GM18505 (cell line): ENCODE data around the gene TOP2A.
"Not testable (repeated sequence)": the region's sequence is repeated elsewhere in the genome, so short reads cannot be mapped to it uniquely, and the experiment has no call there.

Source experiments
- ATAC-seq: cut with Tn5 transposase; IDR thresholded peaks from one replicate; pipeline ENCODE4 v1.9.1; 2021; ENCODE audit not compliant: unreplicated experiment
- POLR2A ChIP-seq: IDR thresholded peaks from 4 replicates; pipeline ENCODE4 v1.6.1; 2011; ENCODE audit warnings: borderline replicate concordance; ENCODE audit not compliant: insufficient read depth, insufficient read length; ENCODE audit errors: extremely low read depth

Gene TOP2A

DNA sequence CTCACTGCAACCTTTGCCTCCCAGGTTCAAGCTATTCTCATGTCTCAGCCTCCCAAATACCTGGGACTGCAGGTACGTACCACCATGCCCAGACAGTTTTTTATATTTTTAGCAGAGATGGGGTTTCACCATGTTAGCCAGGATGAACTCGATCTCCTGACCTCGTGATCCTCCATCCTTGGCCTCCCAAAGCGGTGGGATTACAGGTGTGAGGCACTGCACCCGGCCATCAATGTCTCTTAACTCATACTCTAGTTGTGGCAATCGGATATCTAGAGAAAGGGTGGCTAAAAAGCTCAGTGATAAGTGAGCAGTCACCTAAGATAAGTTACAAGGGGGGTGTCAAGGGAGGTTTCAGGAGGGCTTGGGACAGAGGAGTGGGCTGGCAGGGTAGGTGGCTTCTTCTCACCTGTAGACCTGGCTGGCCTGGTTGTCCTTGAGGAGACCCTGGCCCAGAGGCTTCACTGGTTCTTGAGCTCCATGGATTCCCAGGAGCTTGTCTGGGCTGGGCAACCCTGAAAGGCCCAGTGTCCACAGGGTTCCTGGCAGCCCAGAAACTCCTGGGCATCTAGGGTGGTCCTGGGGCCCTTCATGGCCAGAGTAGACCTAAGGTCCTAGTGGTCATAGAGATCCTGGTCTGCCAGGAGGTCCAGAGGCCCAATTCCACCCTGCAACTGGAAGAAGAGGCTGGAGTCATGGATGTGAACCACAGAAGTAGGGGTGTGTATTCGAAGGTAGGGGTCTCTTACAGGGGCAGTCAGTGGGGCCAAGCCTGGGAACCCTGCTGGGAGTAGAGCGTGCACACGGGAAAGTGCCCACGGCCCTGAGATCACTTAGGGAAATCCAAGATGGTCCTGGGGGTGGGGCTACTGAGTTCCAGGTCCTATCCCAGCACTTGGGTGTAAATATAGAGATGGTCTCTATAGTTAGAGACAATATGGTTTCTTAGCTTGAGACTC is 12.9 kb upstream of the TOP2A start:
- no peak for ATAC-seq
- no peak for TF ChIP-seq POLR2A

GRCh38 chr17:40427002-40427491 is 9.4 kb upstream of the TOP2A start:
- TF ChIP-seq POLR2A: no peak

DNA sequence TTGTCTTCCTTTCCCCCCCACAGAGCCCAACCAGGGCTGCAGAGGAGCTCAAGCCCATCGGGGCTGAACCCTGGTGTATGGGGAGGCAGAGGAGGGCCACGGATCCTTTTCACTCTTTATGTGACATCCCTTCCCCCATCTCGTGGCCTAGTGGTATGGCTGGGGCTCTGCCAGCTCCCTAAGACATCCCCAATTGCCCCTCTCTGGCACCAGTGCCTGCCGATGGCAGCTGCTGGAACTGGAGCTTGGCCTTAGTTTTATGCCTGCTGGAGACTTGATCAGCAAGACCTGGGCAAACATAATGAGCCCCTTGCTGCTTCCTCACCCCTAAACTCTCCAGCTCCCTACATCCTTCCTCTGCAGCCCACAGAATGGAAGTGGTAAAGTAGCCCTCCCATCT is 8.0 kb upstream of the TOP2A start:
- ATAC-seq: no peak
- no peak for TF ChIP-seq POLR2A

More at GRCh38 chr17:40427002-40427491, 9.4 kb upstream of the TOP2A start:
- ATAC-seq: no peak

- no peak for TF ChIP-seq POLR2A
- no peak for ATAC-seq
Observed at GRCh38 chr17:40422990-40423633, 5.4 kb upstream of the TOP2A start.

GRCh38 chr17:40419559-40420331 is 2.0 kb upstream of the TOP2A start:
- ATAC-seq: no peak
- TF ChIP-seq POLR2A: no peak

DNA sequence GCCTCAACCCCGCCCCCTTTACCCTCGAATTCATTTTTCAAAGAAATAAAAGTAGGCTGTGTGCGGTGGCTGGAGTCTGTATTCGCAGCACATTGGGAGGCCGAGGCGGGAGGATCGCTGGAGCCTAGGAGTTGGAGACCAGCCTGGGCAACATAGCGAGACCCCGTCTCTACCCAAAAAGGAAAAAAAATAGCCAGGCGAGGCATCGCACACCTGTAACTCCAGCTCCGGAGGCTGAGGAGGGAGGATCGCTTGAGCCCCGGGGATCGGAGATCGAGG is 671 bp upstream of the TOP2A start:
- no peak for ATAC-seq
- TF ChIP-seq POLR2A: no peak

GRCh38 chr17:40417258-40417608 is 463 bp downstream of the TOP2A start:
- ATAC-seq: no peak
- no peak for TF ChIP-seq POLR2A

GRCh38 chr17:40416671-40417070 is 1.0 kb downstream of the TOP2A start:
- TF ChIP-seq POLR2A: no peak
- ATAC-seq: no peak

GRCh38 chr17:40415390-40415789 is 2.3 kb downstream of the TOP2A start:
- no peak for ATAC-seq
- no peak for TF ChIP-seq POLR2A

DNA sequence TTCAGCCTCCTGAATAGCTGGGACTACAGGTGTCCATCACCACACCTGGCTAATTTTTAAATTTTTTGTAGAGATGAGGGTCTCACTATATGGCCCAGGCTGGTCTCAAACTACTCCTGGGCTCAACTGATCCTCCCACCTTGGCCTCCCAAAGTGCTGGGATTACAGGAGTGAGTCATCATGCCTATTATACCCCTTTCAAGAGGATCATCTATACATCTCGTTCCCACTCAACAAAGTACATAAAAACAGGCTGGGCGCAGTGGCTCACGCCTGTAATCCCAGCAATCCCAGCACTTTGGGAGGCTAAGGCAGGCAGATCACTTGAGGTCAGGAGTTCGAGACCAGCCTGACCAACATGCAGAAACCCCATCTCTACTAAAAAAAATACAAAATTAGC is 3.4 kb downstream of the TOP2A start:
- not testable (repeated sequence) for ATAC-seq

DNA sequence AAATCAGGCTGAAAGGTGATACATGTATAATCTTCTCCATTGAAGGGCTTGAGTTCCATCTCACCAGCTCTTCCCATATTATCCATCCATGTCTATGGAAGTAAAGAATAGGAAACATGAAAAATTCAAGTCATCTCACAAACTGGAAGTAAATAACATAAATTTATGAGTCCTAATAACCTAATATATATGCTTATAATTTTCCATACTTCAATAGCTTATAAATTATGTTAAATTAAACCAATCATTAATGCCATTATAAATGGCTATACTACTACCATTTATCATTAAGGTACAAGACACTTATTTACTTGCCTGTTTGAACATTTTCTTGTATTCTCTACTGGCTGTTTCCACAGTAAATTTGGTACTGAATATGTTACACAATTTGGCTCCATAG is 4.8 kb downstream of the TOP2A start:
- no peak for TF ChIP-seq POLR2A
- no peak for ATAC-seq

- no peak for ATAC-seq
- TF ChIP-seq POLR2A: no peak
Observed at GRCh38 chr17:40411821-40412220, 5.9 kb downstream of the TOP2A start.

DNA sequence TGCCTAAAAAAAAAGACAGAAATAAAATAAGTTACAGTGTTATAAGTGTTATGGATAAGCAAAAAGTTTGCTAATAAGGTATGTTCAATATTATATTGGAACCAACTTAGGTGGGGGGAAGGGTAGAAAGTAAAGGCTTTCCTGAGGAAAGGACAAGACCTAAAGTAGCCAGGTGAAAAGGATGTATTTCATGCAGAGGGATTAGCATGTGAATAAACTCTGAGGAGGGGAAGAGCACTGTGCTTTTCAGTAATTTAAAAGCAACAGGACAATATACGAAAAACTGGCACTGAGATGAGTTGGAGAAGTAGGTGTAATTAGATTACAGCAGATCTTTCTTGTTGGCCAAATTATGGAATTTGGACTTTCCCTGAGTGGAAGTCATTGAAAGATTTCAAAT is 7.6 kb downstream of the TOP2A start:
- ATAC-seq: no peak
- TF ChIP-seq POLR2A: no peak

- not testable (repeated sequence) for ATAC-seq
Observed at GRCh38 chr17:40409540-40409939, 8.2 kb downstream of the TOP2A start.
